Measurements from ENCODE around the gene FZD4.
"Not testable (repeated sequence)": the region's sequence is repeated elsewhere in the genome, so short reads cannot be mapped to it uniquely, and the experiment has no call there.

The FZD4 gene

DNA sequence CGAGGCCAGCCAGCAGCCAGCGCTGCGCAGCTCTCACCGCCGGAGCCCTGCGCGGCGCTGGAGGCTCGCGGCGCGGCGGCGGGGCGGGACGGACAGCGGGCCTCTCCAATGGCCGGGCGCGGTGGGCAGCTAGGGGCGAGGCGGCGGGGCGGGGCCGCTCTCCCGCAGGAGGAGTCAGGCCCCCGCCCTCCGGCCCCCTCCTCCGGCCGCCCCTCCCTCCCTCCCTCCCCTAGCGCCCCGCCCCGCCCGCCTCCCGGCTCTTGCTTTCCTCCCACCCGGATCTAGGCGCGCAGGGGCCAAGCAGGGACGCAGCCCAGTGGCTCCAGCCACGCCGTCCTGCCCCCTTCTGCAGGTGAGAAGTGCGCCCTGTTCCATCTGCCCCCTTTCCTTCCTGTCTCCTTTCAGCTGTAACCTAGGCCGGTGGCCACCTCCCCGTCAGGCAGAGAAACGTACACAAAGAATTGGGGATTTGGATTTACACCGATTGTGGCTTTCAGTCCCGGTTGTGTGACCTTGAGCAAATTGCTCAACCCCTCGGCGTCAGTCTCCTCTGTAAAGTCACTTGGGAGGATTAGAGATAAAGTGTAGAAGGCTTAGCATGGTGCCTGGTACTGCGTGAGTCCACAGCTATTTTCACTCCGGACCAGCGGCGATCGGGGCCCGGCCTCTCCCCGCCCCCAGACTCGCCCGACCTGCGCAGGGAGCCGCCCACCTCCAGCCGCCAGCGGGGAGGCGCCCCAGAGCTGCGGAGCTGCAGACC is at the start of gene FZD4:
TSS of gene FZD4 (minus strand) at position 35 of the 760 bp plus-strand sequence. CDS start 310 bp downstream, outside the sequence.
- peak; percentile 55 for DNase-seq

- not testable (repeated sequence) for DNase-seq
Observed at GRCh38 chr11:87004281-87004680, 49.1 kb upstream of the FZD4 start.

DNA sequence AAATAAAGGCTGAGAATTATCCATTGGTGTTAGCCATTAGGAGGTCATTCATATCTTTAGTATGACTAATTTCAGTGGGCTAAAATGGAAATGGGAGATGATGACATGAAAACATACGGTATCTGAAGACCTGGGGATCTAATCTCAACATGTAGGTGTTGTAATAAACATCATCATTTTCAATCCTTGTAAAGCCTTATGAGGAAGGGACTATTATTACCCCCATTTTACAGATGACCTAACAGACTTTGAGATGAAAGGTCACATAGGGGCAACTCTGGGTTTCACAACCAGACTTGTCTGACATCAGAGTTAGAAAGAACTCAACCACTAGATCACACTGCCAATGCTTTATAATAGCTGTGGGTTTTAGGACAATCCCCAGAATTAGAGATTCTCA is 47.7 kb upstream of the FZD4 start:
- DNase-seq, result no peak

DNA sequence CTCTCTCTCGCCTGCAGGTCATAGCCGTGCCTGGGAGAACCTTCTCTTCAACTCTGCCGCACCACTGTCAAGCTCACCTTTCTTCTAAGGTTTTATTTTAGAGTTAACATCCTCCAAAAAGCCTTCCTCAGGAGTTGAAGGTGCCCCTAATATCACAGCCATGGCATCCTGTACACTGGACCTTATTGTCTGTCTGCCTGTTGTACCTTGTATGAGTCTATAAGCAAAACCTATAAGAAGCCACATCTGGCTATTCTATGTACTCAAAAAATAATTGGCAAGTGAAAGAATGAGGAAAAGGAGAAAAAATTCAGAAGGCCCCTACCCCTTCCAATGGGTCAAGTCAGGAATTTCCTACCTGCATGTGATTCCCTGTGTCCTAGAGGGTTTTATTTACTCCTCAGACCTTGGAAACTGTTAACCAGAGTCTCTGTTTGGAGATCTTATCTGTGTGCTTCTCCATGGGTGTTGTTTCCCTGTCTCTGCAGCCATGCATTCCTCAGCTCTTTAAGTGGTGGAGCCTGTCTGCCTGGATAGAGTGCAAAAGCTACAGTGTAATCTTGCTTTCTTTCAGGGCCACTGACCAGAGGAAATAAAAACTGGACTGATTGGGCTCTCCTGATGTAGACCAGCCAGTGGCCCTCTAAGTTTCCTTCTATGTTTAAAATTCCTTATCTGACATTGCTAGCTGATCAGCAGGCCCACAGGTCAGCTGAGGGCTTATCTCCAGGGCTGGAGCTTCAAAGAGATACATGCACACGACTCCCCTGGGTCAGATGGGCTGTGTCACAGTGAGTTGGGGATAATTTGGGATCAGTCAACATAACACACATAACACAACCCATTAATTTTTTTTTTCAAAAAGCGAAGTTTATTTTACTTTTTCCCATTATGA is 44.9 kb upstream of the FZD4 start:
- no peak for DNase-seq

GRCh38 chr11:86999388-86999787 is 44.2 kb upstream of the FZD4 start:
- no peak for DNase-seq

- DNase-seq, result no peak
Observed at GRCh38 chr11:86996953-86997570, 41.9 kb upstream of the FZD4 start.

DNA sequence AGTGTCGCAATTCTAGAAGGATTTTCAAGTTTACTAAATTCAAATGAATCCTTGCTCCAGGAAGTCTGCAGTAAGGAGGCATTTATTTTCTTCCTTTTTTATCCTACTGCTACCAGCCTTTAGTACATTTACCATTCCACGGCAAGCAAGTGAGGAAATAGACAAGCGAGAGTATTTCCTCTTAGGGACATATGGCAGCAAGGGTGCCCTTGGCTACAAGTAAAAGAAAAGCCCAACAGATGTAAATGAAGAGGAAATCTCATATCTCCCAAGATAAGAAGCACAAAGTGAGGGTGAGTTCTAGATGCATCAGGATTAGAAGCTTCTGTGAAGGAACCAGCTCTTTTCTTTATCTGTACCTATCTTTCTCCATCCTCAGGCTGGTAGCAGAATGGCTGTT is 37.8 kb upstream of the FZD4 start:
- DNase-seq, result no peak

DNA sequence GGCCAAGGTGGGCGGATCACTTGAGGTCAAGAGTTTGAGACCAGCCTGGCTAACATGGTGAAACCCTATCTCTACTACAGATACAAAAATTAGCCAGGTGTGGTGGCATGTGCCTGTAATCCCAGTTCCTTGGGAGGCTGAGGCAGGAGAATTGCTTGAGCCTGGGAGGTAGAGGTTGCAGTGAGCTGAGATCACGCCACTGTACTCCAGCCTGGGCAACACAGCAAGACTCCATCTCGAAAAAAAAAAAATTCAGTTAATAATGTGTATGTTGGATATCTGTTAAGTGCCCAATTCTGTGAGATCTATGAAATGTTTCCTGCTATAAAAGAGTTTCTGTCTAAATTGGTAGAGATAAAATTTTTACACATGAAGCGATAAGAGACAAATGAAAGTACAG is 37.1 kb upstream of the FZD4 start:
- not testable (repeated sequence) for DNase-seq

- no peak for DNase-seq
Observed at GRCh38 chr11:86991341-86991740, 36.1 kb upstream of the FZD4 start.

- DNase-seq, result no peak
Observed at GRCh38 chr11:86990515-86990914, 35.3 kb upstream of the FZD4 start.

GRCh38 chr11:86990031-86990430 is 34.8 kb upstream of the FZD4 start:
- DNase-seq, result no peak

GRCh38 chr11:86988351-86988881 is 33.2 kb upstream of the FZD4 start:
- DNase-seq, result no peak

GRCh38 chr11:86987679-86988078 is 32.5 kb upstream of the FZD4 start:
- DNase-seq, result no peak

DNA sequence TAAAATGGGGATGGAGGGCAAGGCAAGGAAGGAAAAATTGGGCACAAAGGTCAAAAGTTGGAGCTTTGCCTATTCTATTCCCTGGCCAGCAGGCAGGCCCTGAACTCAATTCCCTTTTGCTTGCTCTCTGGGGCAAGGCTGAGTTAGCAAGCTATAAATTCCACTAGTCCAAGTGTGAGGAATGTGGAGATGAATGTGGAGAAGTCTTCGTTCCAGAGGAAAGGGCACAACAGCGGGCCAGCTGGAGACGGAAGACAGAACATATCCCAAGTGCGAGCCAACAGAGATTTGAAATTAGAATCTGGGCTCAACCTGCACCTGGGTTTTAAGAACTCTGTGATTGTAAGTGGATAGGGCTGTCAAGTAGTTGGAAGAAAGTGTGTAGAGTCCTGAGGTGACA is 29.5 kb upstream of the FZD4 start:
- DNase-seq, result no peak

GRCh38 chr11:86983021-86983488 is 27.9 kb upstream of the FZD4 start:
- DNase-seq, result no peak

DNA sequence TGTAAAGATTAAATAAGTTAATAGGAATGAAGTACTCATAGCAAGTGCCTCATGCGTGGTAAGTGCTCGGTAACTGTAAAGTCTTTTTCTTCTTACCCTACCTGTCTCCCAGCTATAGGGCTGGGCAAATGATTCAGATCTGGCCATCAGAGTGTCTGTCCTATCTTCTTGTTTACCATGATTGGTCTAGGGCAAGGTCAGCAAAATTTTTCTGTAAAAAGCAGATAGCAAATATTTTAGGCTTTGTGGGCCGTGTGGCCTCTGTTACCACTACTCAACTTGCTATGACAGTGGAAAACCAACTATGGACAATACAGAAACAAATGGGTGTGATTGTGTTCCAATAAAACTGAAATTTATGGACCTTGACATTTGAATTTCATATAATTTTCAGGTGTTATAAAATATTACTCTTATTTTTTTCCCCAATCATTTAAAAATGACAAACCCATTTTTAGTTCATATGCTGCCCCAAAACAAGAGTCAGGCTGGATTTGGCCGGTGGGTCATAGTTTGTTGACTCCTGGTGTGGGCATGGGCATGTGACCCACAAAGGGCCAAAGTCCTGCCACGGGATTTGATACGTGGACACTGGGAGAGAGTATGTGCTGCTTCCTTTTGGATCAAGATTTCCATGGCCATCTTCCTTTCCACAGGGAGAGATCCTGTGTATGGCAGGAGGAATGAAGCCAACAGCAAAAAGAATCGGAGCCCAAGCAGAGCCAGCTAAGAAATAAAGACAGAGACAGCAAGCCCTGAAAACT is 26.8 kb upstream of the FZD4 start:
- no peak for DNase-seq

DNA sequence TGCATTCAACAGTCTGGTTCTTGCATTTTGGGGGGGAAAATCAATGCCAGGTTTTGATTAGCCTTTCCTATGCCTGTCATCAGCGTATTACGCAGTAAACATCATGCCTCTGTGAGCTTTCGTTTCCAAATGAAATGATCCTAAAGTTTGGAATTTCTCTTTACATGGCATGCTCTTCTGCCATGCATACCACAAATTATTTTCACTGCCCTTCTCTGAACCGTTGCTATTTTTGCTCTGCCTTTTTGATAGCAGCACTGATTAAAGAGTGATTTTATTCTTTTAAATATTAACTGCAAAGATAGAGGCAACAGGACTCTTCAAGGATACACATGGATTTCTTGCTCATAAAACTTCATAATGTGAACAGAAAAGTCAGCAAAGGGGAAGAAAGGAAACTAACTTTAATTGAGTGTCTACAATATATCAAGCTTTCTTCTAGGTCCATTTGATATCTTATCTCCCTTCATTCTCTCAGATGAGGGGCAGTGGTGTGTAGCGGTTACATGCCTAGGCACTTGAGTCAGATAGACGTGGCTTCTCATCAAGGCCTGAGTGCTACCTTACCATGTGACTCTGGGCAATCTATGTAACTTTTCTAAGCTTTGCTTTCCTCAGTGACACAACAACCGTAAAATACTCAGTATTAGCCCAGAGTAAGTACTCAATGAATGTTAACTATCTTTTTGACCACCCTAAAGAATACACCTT is 25.0 kb upstream of the FZD4 start:
- no peak for DNase-seq

DNA sequence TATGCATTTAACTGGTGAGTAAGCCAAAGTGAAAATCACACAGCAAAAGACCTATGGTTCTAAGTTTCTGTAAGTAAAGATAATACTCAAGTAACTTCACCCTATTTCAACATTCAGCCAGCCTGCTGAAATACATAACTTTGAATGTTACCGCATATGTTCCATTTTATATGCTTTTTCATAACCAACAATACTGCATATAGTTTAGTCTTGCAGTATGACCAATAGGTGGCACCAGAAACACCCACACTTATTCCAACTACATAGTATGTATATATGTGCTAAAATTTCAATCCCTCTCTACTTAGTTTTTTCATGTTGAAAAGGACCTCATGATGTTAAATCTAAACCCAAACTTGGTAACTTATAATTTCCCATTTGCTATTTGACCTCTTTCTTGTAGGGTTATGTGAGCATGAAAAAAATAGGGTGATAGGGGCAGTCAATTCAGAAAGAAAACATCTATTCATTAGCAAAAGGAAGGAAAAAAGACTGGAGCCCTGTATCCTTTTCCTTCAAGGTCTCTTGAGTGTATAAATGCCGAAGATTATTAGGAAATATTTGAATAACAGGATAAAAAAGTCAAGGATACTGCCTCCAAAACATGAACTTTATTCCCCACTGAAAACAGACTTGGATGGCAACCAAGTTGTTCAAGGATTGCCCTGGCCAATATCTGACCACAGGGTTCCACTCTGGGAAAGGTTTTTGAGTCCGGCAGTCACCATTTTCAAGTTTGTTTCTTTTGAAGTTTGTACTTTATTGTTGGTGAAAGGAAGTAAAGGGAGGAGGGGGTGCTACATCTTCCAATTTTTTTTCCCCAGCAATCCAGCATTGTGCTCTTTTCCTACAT is 23.8 kb upstream of the FZD4 start:
- peak; percentile 12 for DNase-seq

DNA sequence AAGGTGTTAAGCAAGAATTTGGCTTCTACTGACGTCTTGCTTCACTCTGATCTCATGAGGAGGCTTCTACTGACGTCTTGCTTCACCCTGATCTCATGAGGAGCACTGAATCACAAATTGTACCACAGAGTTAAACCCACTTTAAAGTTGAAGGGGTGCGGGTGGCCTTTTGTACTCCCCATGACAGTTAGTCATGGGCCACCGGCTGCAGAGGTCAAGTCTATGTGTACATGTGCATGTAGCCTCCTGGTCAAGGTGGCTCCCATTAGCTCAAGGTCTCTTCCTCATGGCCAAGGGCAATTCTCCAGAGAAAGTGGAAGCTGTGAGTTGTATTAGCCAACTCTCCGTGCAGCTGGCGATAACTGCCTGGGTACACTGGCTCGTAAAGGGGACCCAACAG is 23.1 kb upstream of the FZD4 start:
- no peak for DNase-seq

GRCh38 chr11:86977441-86978050 is 22.4 kb upstream of the FZD4 start:
- DNase-seq, result no peak

All from CD4-positive, alpha-beta T cell treated with Interleukin-6 for 4 hours (primary cell).